HCT116 (cell line): ENCODE data around the gene SLC35A1. TPM values are rescaled to one million over a fixed set of nuclear protein-coding genes. Genes with fewer than 3 reads are reported as not detected.

ENCODE experiments used
- ATAC-seq: fragments of 200-7000 bp; cut with Tn5 transposase; 2 replicates; pipeline ENCODE4 v1.9.1; 2020; ENCODE audit warnings: mild to moderate bottlenecking, moderate library complexity
- BruUV-seq: library from RNA; stranded (reverse); fragments of 400-500 nt; replicated peaks from 2 replicates; lab custom pipeline; 2021; lab: Mats Ljungman, UMichigan
- CTCF ChIA-PET: fragments of 300-600 bp; sonication (Branson Sonifier 250); formaldehyde crosslinking; loops from one replicate; lab custom pipeline; 2021; ENCODE audit warnings: antibody characterized with exemption; lab: Charles Lee
- POLR2A ChIA-PET: fragments of 300-600, 350-600 bp; sonication (Branson Sonifier 250); formaldehyde crosslinking; loops from one replicate; lab custom pipeline; 2021; ENCODE audit warnings: antibody characterized with exemption; lab: Charles Lee
- RAD21 ChIA-PET, 2 experiments: fragments of 300-600 bp; sonication (Branson Sonifier 250); formaldehyde crosslinking; loops; one replicate each; lab custom pipeline; 2023; ENCODE audit warnings: low total read pairs in 2 of 2; ENCODE audit not compliant: uncharacterized antibody in 2 of 2, unreplicated experiment in 2 of 2, low non-redundant PET in 1 of 2; lab: Charles Lee
- DNase-seq: peaks from one replicate; pipeline ENCODE4 v3.0.0-alpha.2; 2010; ENCODE audit warnings: low read depth, low spot score
- H2AFZ ChIP-seq: fragments of 200-600 bp; shearing (Covaris generic), sonication (generic); 2 replicates; pipeline ENCODE4 v1.6.1; 2017; ENCODE audit warnings: low read depth, mixed run types, mixed read lengths, antibody characterized with exemption, low read length; ENCODE audit not compliant: poor library complexity, severe bottlenecking
- H3K27ac ChIP-seq: 2 replicates; pipeline ENCODE4 v1.5.1; 2012; ENCODE audit warnings: low read depth, low read length
- H3K27me3 ChIP-seq: fragments of 200-600 bp; sonication (generic); 2 replicates; pipeline ENCODE4 v1.6.1; 2016; ENCODE audit warnings: mixed run types, low read length, mixed read lengths; ENCODE audit not compliant: insufficient read depth
- H3K36me3 ChIP-seq, 2 experiments: fragments of 200-500 bp in 1 of 2; fragments of 200-600 bp in 1 of 2; sonication (Bioruptor generic) in 1 of 2; sonication (generic) in 1 of 2; 2 replicates each; pipeline versions ENCODE4 v1.5.1 to v1.6.1; 2014 to 2016; ENCODE audit warnings: low read length in 2 of 2, inconsistent platforms in 1 of 2, mixed read lengths in 1 of 2, mixed run types in 1 of 2; ENCODE audit not compliant: insufficient read depth in 2 of 2, control insufficient read depth in 1 of 2
- H3K4me1 ChIP-seq, 2 experiments: fragments of 200-600 bp in 1 of 2; sonication (generic) in 1 of 2; 2 replicates each; pipeline versions ENCODE4 v1.5.1 to v1.6.1; 2012 to 2017; ENCODE audit warnings: low read length in 2 of 2, inconsistent platforms in 1 of 2, mild to moderate bottlenecking in 1 of 2, mixed read lengths in 1 of 2, mixed run types in 1 of 2, moderate library complexity in 1 of 2; ENCODE audit not compliant: insufficient read depth in 2 of 2, control insufficient read depth in 1 of 2
- H3K4me2 ChIP-seq: fragments of 200-600 bp; sonication (generic); 2 replicates; pipeline ENCODE4 v1.6.1; 2017; ENCODE audit warnings: mixed run types, low read length, mixed read lengths
- H3K4me3 ChIP-seq, 2 experiments: fragments of 200-600 bp in 1 of 2; sonication (generic) in 1 of 2; replicated peaks in 1 of 2; 2 replicates each; pipeline ENCODE4 v1.5.1; 2011 to 2016; ENCODE audit warnings: low read length in 2 of 2, control low read depth in 1 of 2, low read depth in 1 of 2, mild to moderate bottlenecking in 1 of 2, mixed read lengths in 1 of 2, mixed run types in 1 of 2
- H3K79me2 ChIP-seq: fragments of 200-600 bp; sonication (generic); 2 replicates; pipeline ENCODE4 v1.6.1; 2017; ENCODE audit warnings: mild to moderate bottlenecking, mixed run types, low read length, moderate library complexity, mixed read lengths; ENCODE audit not compliant: insufficient read depth
- H3K9ac ChIP-seq: fragments of 200-600 bp; sonication (generic); 2 replicates; pipeline ENCODE4 v1.6.1; 2016; ENCODE audit warnings: low read length, mixed read lengths
- H3K9me2 ChIP-seq: fragments of 200-600 bp; sonication (generic), shearing (Covaris generic); 2 replicates; pipeline ENCODE4 v1.6.1; 2017; ENCODE audit warnings: mixed run types, mild to moderate bottlenecking, moderate library complexity; ENCODE audit not compliant: insufficient read depth
- H3K9me3 ChIP-seq, 2 experiments: fragments of 200-500 bp in 1 of 2; fragments of 200-600 bp in 1 of 2; sonication (Bioruptor generic) in 1 of 2; sonication (generic) in 1 of 2; 2 replicates each; pipeline ENCODE4 v1.6.1; 2014 to 2017; ENCODE audit warnings: low read length in 2 of 2, mixed read lengths in 2 of 2, inconsistent platforms in 1 of 2, low read depth in 1 of 2, mild to moderate bottlenecking in 1 of 2, mixed run types in 1 of 2, moderate library complexity in 1 of 2; ENCODE audit not compliant: control insufficient read depth in 1 of 2, insufficient read depth in 1 of 2
- H4K20me1 ChIP-seq: fragments of 200-600 bp; sonication (generic), shearing (Covaris generic); 2 replicates; pipeline ENCODE4 v1.6.1; 2017; ENCODE audit warnings: mixed run types, mild to moderate bottlenecking, moderate library complexity; ENCODE audit not compliant: insufficient read depth
- ATF3 ChIP-seq: IDR thresholded peaks from 2 replicates; pipeline ENCODE4 v1.6.1; 2012
- EZH2 ChIP-seq: fragments of 200-600 bp; sonication (generic); IDR thresholded peaks from 2 replicates; pipeline ENCODE4 v1.6.1; 2017; ENCODE audit warnings: antibody characterized with exemption, mixed run types
- FOSL1 ChIP-seq: IDR thresholded peaks from 2 replicates; pipeline ENCODE4 v1.6.1; 2012; ENCODE audit warnings: low read depth
- JUND ChIP-seq: IDR thresholded peaks from 2 replicates; pipeline ENCODE4 v1.6.1; 2012
- POLR2A ChIP-seq: IDR thresholded peaks from 2 replicates; pipeline ENCODE4 v1.7.0; 2011; ENCODE audit warnings: borderline replicate concordance; ENCODE audit not compliant: insufficient read depth, insufficient read length; ENCODE audit errors: extremely low read depth
- RAD21 ChIP-seq: IDR thresholded peaks from 2 replicates; pipeline ENCODE4 v1.6.1; 2012; ENCODE audit warnings: low read depth, mild to moderate bottlenecking
- YY1 ChIP-seq: IDR thresholded peaks from 2 replicates; pipeline ENCODE4 v1.6.1; 2011; ENCODE audit warnings: low read length, low read depth, moderate library complexity, mild to moderate bottlenecking; ENCODE audit not compliant: insufficient replicate concordance; ENCODE audit errors: extremely low read depth
- intact Hi-C: fragments of 100-400 bp; cut with micrococcal nuclease; formaldehyde crosslinking; loops from 2 replicates; pipeline ENCODE4 v1.10.0; 2022
- total RNA-seq: library from RNA; stranded (reverse); gene quantifications from one replicate; pipeline ENCODE4 v1.2.1, GENCODE V29; 2021; ENCODE audit not compliant: unreplicated experiment
- TF ChIP-seq, protein P1 (sequence below), 3 experiments: fragments of 200-600 bp in 1 of 3; sonication (generic) in 1 of 3; IDR thresholded peaks in 2 of 3; conservative IDR thresholded peaks in 1 of 3; 2 replicates each; pipeline ENCODE4 v1.5.1; 2012 to 2017; ENCODE audit warnings: low read depth in 2 of 3, low read length in 2 of 3, antibody characterized with exemption in 1 of 3, borderline replicate concordance in 1 of 3, control low read depth in 1 of 3, mild to moderate bottlenecking in 1 of 3, mixed read lengths in 1 of 3, mixed run types in 1 of 3, moderate library complexity in 1 of 3; ENCODE audit not compliant: insufficient read depth in 1 of 3

The SLC35A1 gene
- total RNA-seq, 1 experiment from 2014 or later = 29.1 TPM

DNA sequence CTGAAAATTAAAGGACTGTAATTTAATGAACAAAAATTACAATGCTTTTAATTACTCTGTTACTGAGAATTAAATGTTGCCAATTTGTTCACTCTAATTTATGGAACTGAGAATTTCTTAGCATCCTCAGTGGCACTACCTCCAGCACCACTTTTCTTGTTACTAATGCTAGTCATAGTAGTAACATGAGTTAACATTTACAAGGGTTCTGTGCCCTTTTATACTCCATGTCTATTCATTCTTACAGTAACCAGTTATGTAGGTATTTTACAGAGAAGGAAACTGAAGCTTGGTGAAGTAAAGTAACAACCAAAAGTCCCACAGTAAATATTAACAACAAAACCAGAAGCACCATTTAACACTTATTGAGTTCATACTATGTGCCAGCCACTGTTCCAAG is 82.7 kb downstream of the SLC35A1 start:
- no peak for DNase-seq
- Histone ChIP-seq H3K9me2 (no peaks in the 10 kb centered on the region), H3K9me3 (no peaks in the 10 kb centered on the region), H3K36me3 (peaks cover 0 to 10% of the 10 kb centered on the region in 2 experiments; a peak in 1 of 4 replicates), H3K4me1 (no peaks in the 10 kb centered on the region), H2AFZ (no peak overlapping the region), H3K27me3 (no peaks in the 10 kb centered on the region), H3K79me2 (no peaks in the 10 kb centered on the region), H3K27ac (no peak overlapping the region), H3K4me2 (no peak overlapping the region), H3K4me3 (no peak overlapping the region), H3K9ac (no peak overlapping the region), H4K20me1 (peaks cover 4% of the 10 kb centered on the region; the same call in 1 of the 2 replicates)
- no peak for ATAC-seq
- POLR2A ChIA-PET = no interaction called here
- no TSS peak for BruUV-seq
- CTCF ChIA-PET = no interaction called here
- intact Hi-C loops = no loop called here
- RAD21 ChIA-PET = no interaction called here
- no peak for TF ChIP-seq YY1
- TF ChIP-seq FOSL1 = no peak
- TF ChIP-seq, protein P1, sequence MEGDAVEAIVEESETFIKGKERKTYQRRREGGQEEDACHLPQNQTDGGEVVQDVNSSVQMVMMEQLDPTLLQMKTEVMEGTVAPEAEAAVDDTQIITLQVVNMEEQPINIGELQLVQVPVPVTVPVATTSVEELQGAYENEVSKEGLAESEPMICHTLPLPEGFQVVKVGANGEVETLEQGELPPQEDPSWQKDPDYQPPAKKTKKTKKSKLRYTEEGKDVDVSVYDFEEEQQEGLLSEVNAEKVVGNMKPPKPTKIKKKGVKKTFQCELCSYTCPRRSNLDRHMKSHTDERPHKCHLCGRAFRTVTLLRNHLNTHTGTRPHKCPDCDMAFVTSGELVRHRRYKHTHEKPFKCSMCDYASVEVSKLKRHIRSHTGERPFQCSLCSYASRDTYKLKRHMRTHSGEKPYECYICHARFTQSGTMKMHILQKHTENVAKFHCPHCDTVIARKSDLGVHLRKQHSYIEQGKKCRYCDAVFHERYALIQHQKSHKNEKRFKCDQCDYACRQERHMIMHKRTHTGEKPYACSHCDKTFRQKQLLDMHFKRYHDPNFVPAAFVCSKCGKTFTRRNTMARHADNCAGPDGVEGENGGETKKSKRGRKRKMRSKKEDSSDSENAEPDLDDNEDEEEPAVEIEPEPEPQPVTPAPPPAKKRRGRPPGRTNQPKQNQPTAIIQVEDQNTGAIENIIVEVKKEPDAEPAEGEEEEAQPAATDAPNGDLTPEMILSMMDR (IDR thresholded peaks at IDR 0.05 in 2 of 3, conservative IDR thresholded peaks at IDR 0.05 in 1 of 3; ENCODE audit: borderline replicate concordance in 1 of 3, insufficient read depth in 1 of 3, low read depth in 2 of 3, low read length in 2 of 3) = no peak
- TF ChIP-seq JUND = no peak
- TF ChIP-seq POLR2A = no peak

- DNase-seq = no peak
- TF ChIP-seq RAD21 (no peak), ATF3 (no peak), YY1 (no peak), EZH2 (no peak)
- TF ChIP-seq, all 23 proteins: peak for 0
- POLR2A ChIA-PET = no interaction called here
Measured at GRCh38 chr6:87558446-87558845, 85.7 kb downstream of the SLC35A1 start.

More at GRCh38 chr6:87558446-87558845, 85.7 kb downstream of the SLC35A1 start:
- Histone ChIP-seq H3K9me3 (no peaks in the 10 kb centered on the region), H3K4me2 (no peak overlapping the region), H3K9ac (no peak overlapping the region), H3K4me1 (no peaks in the 10 kb centered on the region), H2AFZ (no peak overlapping the region), H3K27ac (no peak overlapping the region), H4K20me1 (peaks cover 4% of the 10 kb centered on the region; the same call in 1 of the 2 replicates), H3K9me2 (no peaks in the 10 kb centered on the region), H3K79me2 (no peaks in the 10 kb centered on the region), H3K27me3 (no peaks in the 10 kb centered on the region), H3K36me3 (peaks cover 0 to 19% of the 10 kb centered on the region in 2 experiments; a peak in 3 of 4 replicates), H3K4me3 (no peak overlapping the region)
- ATAC-seq = no peak
- no TSS peak for BruUV-seq
- ChIA-PET CTCF (no interaction called here), RAD21 (no interaction called here)
- intact Hi-C loops = no loop called here
